HepG2 (cell line): ENCODE results near the gene GDF7. TPM values are rescaled to one million over a fixed set of nuclear protein-coding genes. Genes with fewer than 3 reads are reported as not detected.

ENCODE experiments used
- AHR ChIP-seq: IDR thresholded peaks from 2 replicates; pipeline ENCODE4 v1.6.1; 2018; ENCODE audit warnings: missing genetic modification reagents, missing compliant biosample characterization
- EEA1 ChIP-seq: sonication (generic); formaldehyde crosslinking; IDR thresholded peaks from 2 replicates; pipeline ENCODE4 v1.5.1; 2020; ENCODE audit warnings: mild to moderate bottlenecking, missing genetic modification reagents, borderline replicate concordance
- KLF9 ChIP-seq: IDR thresholded peaks from 2 replicates; pipeline ENCODE4 v1.6.1; 2016; ENCODE audit warnings: low read depth
- MAFK ChIP-seq, 2 experiments: IDR thresholded peaks in 1 of 2; conservative IDR thresholded peaks in 1 of 2; 2 replicates each; pipeline ENCODE4 v1.6.1; 2011; ENCODE audit warnings: improper control_type of control experiment in 2 of 2, low read length in 2 of 2
- MIER2 ChIP-seq: IDR thresholded peaks from 2 replicates; pipeline ENCODE4 v1.6.1; 2016; ENCODE audit warnings: missing biosample characterization, missing genetic modification reagents
- MIXL1 ChIP-seq: IDR thresholded peaks from 2 replicates; pipeline ENCODE4 v1.6.1; 2016
- MXD4 ChIP-seq: IDR thresholded peaks from 2 replicates; pipeline ENCODE4 v1.6.1; 2016; ENCODE audit warnings: mild to moderate bottlenecking, missing biosample characterization, missing genetic modification reagents
- NR2F6 ChIP-seq, 2 experiments: IDR thresholded peaks; 2 replicates each; pipeline ENCODE4 v1.6.1; 2016; ENCODE audit warnings: antibody characterized with exemption in 1 of 2, mild to moderate bottlenecking in 1 of 2
- PATZ1 ChIP-seq: sonication (generic); formaldehyde crosslinking; IDR thresholded peaks from 2 replicates; pipeline ENCODE4 v1.4.0; 2020; ENCODE audit warnings: missing genetic modification reagents
- RCOR2 ChIP-seq: IDR thresholded peaks from 2 replicates; pipeline ENCODE4 v1.6.1; 2016; ENCODE audit warnings: missing biosample characterization, missing genetic modification reagents
- SP2 ChIP-seq: sonication (generic); formaldehyde crosslinking; IDR thresholded peaks from 2 replicates; pipeline ENCODE4 v1.5.1; 2020; ENCODE audit warnings: mild to moderate bottlenecking, missing genetic modification reagents
- SSRP1 ChIP-seq: IDR thresholded peaks from 2 replicates; pipeline ENCODE4 v1.6.1; 2016; ENCODE audit warnings: control low read depth
- YY1 ChIP-seq: IDR thresholded peaks from 2 replicates; pipeline ENCODE4 v1.6.1; 2011; ENCODE audit warnings: low read length, low read depth, moderate library complexity, mild to moderate bottlenecking; ENCODE audit not compliant: insufficient read depth, insufficient replicate concordance
- ZFP41 ChIP-seq: sonication (generic); formaldehyde crosslinking; IDR thresholded peaks from 2 replicates; pipeline ENCODE4 v1.4.0; 2020; ENCODE audit warnings: mild to moderate bottlenecking, missing genetic modification reagents, borderline replicate concordance
- polyA plus RNA-seq, 8 experiments: library from polyadenylated mRNA; depleted of rRNA in 3 of 8; stranded (reverse) in 7 of 8; unstranded in 1 of 8; fragments of >200 nt; fragmentation: Illumina TruSeq in 4 of 8; extraction: Trizol in 4 of 8; gene quantifications; 2 replicates each; pipeline versions ENCODE4 v1.2.1 to v1.2.3, GENCODE V29; 2011 to 2016; ENCODE audit warnings: low read depth in 4 of 8, missing spikeins in 1 of 8, mixed read lengths in 1 of 8; ENCODE audit not compliant: insufficient read depth in 1 of 8
- total RNA-seq, 5 experiments: library from RNA; depleted of rRNA; stranded (reverse); fragments of >200 nt; fragmentation: Illumina TruSeq; extraction: Trizol; gene quantifications; 2 replicates each; pipeline ENCODE4 v1.2.3, GENCODE V29; 2016; ENCODE audit warnings: low read depth in 1 of 5
- TF ChIP-seq, protein P1 (sequence below): sonication (generic); formaldehyde crosslinking; IDR thresholded peaks from 2 replicates; pipeline ENCODE4 v1.5.1; 2020; ENCODE audit warnings: mild to moderate bottlenecking, missing genetic modification reagents
- TF ChIP-seq, protein P2 (sequence below): sonication (generic); formaldehyde crosslinking; IDR thresholded peaks from 2 replicates; pipeline ENCODE4 v1.9.0; 2022; ENCODE audit warnings: missing genetic modification reagents, mild to moderate bottlenecking, borderline replicate concordance

Gene GDF7
- total and polyA plus RNA-seq, 2 of the 13 experiments (the other 11 are each of a cell fraction or from before 2014, with no cell fraction given) = 1.6 to 15.0 TPM

DNA sequence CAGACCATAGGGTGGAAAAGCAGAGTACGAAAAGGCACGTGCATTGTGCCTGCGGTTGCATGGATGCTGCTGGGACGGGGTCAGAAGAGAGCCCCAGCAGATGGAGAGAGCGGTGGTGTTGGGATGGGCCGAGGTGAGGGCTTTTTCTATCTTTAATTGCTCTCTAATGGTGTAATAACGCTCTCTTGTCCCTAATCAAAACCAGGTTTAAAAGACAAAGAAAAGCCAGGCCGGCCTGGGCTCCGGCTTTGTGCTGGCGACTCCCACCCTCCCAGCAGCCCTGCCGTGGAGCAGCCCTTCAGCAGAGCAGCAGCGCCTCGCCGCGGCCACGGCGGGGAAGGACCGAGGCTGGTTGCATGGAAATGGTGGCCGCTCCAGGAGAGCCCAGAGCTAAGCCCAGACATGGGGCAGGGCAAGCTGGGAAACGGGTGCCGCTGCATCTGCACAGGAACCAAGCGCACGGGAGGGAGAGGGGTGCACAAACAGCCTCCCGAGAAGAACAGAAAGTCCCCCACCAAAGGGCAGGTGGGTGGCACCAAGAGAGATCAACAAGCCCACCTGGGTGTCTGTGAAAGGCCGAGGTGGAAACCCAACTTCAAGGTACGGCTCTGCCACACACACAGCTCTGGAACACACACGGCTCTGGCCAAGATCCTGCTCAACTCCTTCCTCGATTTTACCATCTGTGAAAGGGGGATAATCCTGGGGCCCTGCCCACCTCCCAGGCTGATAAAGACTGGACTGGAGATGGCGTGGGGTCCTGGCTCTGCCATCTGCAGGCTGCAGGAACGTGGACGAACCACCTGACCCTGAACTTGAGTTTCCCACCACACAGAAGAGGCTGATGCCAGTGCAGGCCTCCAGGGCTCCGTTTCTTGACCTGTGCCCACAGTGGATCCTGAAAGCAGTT, 31.0 kb upstream of the GDF7 start (continued):
- TF ChIP-seq KLF9 (CRISPR knock-in tag) = no peak
- 0 out of 2 replicates have a peak, but pooled peaks have one; percentile 32 for TF ChIP-seq ZFP41 (CRISPR knock-in tag)
- TF ChIP-seq MIER2 (CRISPR knock-in tag) = peak; percentile 54; the same call in 1 of the 2 replicates
- TF ChIP-seq RCOR2 (CRISPR knock-in tag) = peak; percentile 58; the same call in 1 of the 2 replicates
- peak; percentile 47; the same call in 1 of the 2 replicates for TF ChIP-seq MXD4 (CRISPR knock-in tag)
- TF ChIP-seq AHR (CRISPR knock-in tag) = 0 out of 2 replicates have a peak, but pooled peaks have one; percentile 68
- TF ChIP-seq EEA1 (CRISPR knock-in tag) = peak; percentile 90; the same call in 1 of the 2 replicates
- no peak for TF ChIP-seq NR2F6 (IDR thresholded peaks at IDR 0.05)
- TF ChIP-seq NR2F6 (CRISPR knock-in tag; IDR thresholded peaks at IDR 0.05) = peak; percentile 67; the same call in 1 of the 2 replicates
- peak; percentile 90; the same call in 1 of the 2 replicates for TF ChIP-seq MIXL1 (CRISPR knock-in tag)
- peak; percentile 95; the same call in 1 of the 2 replicates for TF ChIP-seq SSRP1
- peak in 1 of 2 experiments; percentile 33; a peak in 1 of 4 replicates for TF ChIP-seq MAFK (conservative IDR thresholded peaks at IDR 0.05 in 1 of 2, IDR thresholded peaks at IDR 0.05 in 1 of 2; ENCODE audit: low read length in 2 of 2)
- TF ChIP-seq, protein P1, sequence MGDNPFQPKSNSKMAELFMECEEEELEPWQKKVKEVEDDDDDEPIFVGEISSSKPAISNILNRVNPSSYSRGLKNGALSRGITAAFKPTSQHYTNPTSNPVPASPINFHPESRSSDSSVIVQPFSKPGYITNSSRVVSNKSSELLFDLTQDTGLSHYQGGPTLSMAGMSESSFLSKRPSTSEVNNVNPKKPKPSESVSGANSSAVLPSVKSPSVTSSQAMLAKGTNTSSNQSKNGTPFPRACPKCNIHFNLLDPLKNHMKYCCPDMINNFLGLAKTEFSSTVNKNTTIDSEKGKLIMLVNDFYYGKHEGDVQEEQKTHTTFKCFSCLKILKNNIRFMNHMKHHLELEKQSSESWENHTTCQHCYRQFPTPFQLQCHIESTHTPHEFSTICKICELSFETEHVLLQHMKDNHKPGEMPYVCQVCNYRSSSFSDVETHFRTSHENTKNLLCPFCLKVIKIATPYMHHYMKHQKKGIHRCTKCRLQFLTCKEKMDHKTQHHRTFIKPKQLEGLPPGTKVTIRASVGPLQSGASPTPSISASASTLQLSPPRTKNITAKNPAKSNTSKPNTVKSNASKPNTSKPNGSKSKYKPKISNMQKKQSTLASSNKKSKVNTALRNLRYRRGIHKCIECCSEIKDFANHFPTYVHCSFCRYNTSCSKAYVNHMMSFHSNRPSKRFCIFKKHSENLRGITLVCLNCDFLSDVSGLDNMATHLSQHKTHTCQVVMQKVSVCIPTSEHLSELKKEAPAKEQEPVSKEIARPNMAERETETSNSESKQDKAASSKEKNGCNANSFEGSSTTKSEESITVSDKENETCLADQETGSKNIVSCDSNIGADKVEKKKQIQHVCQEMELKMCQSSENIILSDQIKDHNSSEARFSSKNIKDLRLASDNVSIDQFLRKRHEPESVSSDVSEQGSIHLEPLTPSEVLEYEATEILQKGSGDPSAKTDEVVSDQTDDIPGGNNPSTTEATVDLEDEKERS (CRISPR knock-in tag) = 0 out of 2 replicates have a peak, but pooled peaks have one; percentile 60
- TF ChIP-seq, protein P2, sequence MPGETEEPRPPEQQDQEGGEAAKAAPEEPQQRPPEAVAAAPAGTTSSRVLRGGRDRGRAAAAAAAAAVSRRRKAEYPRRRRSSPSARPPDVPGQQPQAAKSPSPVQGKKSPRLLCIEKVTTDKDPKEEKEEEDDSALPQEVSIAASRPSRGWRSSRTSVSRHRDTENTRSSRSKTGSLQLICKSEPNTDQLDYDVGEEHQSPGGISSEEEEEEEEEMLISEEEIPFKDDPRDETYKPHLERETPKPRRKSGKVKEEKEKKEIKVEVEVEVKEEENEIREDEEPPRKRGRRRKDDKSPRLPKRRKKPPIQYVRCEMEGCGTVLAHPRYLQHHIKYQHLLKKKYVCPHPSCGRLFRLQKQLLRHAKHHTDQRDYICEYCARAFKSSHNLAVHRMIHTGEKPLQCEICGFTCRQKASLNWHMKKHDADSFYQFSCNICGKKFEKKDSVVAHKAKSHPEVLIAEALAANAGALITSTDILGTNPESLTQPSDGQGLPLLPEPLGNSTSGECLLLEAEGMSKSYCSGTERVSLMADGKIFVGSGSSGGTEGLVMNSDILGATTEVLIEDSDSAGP (CRISPR knock-in tag) = peak; percentile 92
- peak; percentile 73 for TF ChIP-seq PATZ1 (CRISPR knock-in tag)
- TF ChIP-seq YY1 = peak; percentile 89
- TF ChIP-seq SP2 (CRISPR knock-in tag) = no peak
